A549 (cell line): ENCODE results near the gene SAMD7. TPM values are rescaled to one million over a fixed set of nuclear protein-coding genes. Genes with fewer than 3 reads are reported as not detected.
A peak's percentile ranks its signal among the peaks of the same experiment; 100 is the strongest.

ENCODE experiments used
- ATAC-seq, 2 experiments: fragments of 200-7000 bp in 1 of 2; fragments of >200 bp in 1 of 2; cut with Nextera tagmentation in 1 of 2; cut with Tn5 transposase in 1 of 2; 3 replicates each; pipeline versions ENCODE4 v1.8.0 to v1.9.1; 2018 to 2020; ENCODE audit warnings: mild to moderate bottlenecking in 1 of 2, moderate library complexity in 1 of 2
- CTCF ChIA-PET: fragments of 300-600 bp; sonication (Branson Sonifier 250); formaldehyde crosslinking; extraction: SDS; loops from one replicate; lab custom pipeline; 2021; ENCODE audit warnings: antibody characterized with exemption, inconsistent platforms; lab: Yijun Ruan, JAX
- POLR2A ChIA-PET: fragments of 350-600 bp; formaldehyde crosslinking; extraction: SDS; loops from one replicate; lab custom pipeline; 2021; ENCODE audit warnings: antibody characterized with exemption, inconsistent platforms; lab: Yijun Ruan, JAX
- DNase-seq, 2 experiments: peaks; one replicate each; pipeline versions ENCODE4 v3.0.0 to v3.0.0-alpha.2; 2011 to 2016; ENCODE audit warnings: low read depth in 1 of 2, low spot score in 1 of 2
- FAIRE-seq: peaks from 2 replicates; lab custom pipeline; 2011; peaks lifted over from hg19 to GRCh38; lab: Jason Lieb, UNC
- H3K27ac ChIP-seq, 2 experiments: fragments of >200 bp; sonication (Bioruptor Twin); formaldehyde crosslinking; 3 replicates each; pipeline ENCODE4 v1.5.1; 2016 to 2017
- H3K4me1 ChIP-seq: fragments of >200 bp; sonication (Bioruptor Twin); formaldehyde crosslinking; 3 replicates; pipeline ENCODE4 v1.6.1; 2016
- H3K4me2 ChIP-seq: fragments of >200 bp; sonication (Bioruptor Twin); formaldehyde crosslinking; 3 replicates; pipeline ENCODE4 v1.6.1; 2016
- H3K4me3 ChIP-seq: fragments of >200 bp; sonication (Bioruptor Twin); formaldehyde crosslinking; 3 replicates; pipeline ENCODE4 v1.5.1; 2016
- H3K9me3 ChIP-seq: fragments of >200 bp; sonication (Bioruptor Twin); formaldehyde crosslinking; 3 replicates; pipeline ENCODE4 v1.6.1; 2016
- CBX2 ChIP-seq: fragments of 200-600 bp; sonication (generic); IDR thresholded peaks from 2 replicates; pipeline ENCODE4 v1.6.1; 2016; ENCODE audit warnings: low read depth, mild to moderate bottlenecking, borderline replicate concordance
- CBX8 ChIP-seq: fragments of 200-600 bp; sonication (generic); IDR thresholded peaks from 2 replicates; pipeline ENCODE4 v1.6.1; 2016
- CEBPB ChIP-seq, 2 experiments: fragments of >200 bp in 1 of 2; sonication (Bioruptor Twin) in 1 of 2; formaldehyde crosslinking in 1 of 2; IDR thresholded peaks; 2 replicates each; pipeline ENCODE4 v1.6.1; 2012 to 2016
- CHD4 ChIP-seq: fragments of 200-600 bp; sonication (generic); IDR thresholded peaks from 2 replicates; pipeline ENCODE4 v1.6.1; 2016; ENCODE audit warnings: antibody characterized with exemption, mild to moderate bottlenecking, borderline replicate concordance
- EHF ChIP-seq: fragments of 250-450 bp; sonication (Bioruptor Pico); IDR thresholded peaks from 2 replicates; pipeline ENCODE4 v1.5.0; 2020; ENCODE audit warnings: mild to moderate bottlenecking
- FOSL2 ChIP-seq, 2 experiments: fragments of 450-650 bp in 1 of 2; fragments of >200 bp in 1 of 2; sonication (Bioruptor Twin) in 1 of 2; formaldehyde crosslinking; IDR thresholded peaks; 2 replicates each; pipeline versions ENCODE4 v1.5.0 to v1.6.1; 2016 to 2020; ENCODE audit warnings: mild to moderate bottlenecking in 1 of 2, moderate library complexity in 1 of 2
- GATA3 ChIP-seq: IDR thresholded peaks from 2 replicates; pipeline ENCODE4 v1.6.1; 2012; ENCODE audit warnings: borderline replicate concordance
- HEYL ChIP-seq: fragments of 250-450 bp; sonication (Bioruptor Pico); IDR thresholded peaks from 2 replicates; pipeline ENCODE4 v1.8.0; 2021; ENCODE audit warnings: mild to moderate bottlenecking, moderate library complexity
- HOXA7 ChIP-seq: fragments of 250-450 bp; sonication (Bioruptor Pico); IDR thresholded peaks from 2 replicates; pipeline ENCODE4 v1.5.0; 2020; ENCODE audit warnings: mild to moderate bottlenecking, moderate library complexity
- MYC ChIP-seq: IDR thresholded peaks from 2 replicates; pipeline ENCODE4 v1.6.1; 2012; ENCODE audit warnings: mild to moderate bottlenecking, inconsistent platforms, low read length, improper control_type of control experiment, borderline replicate concordance
- POLR2AphosphoS2 ChIP-seq: conservative IDR thresholded peaks from 2 replicates; pipeline ENCODE4 v1.6.1; 2012; ENCODE audit warnings: low read length, improper control_type of control experiment, inconsistent platforms
- RAD21 ChIP-seq, 2 experiments: fragments of >200 bp in 1 of 2; sonication (Bioruptor Twin) in 1 of 2; formaldehyde crosslinking in 1 of 2; IDR thresholded peaks in 1 of 2; conservative IDR thresholded peaks in 1 of 2; 2 replicates in 1 of 2; 3 replicates in 1 of 2; pipeline ENCODE4 v1.6.1; 2012 to 2018; ENCODE audit warnings: inconsistent platforms in 1 of 2
- RARB ChIP-seq: fragments of 250-450 bp; sonication (Bioruptor Pico); IDR thresholded peaks from 2 replicates; pipeline ENCODE4 v1.8.0; 2021; ENCODE audit warnings: mild to moderate bottlenecking, moderate library complexity
- RCOR1 ChIP-seq: fragments of 150-350 bp; IDR thresholded peaks from 2 replicates; pipeline ENCODE4 v1.6.1; 2014; ENCODE audit warnings: antibody characterized with exemption, low read length, low read depth
- RFX5 ChIP-seq: fragments of 450-650 bp; IDR thresholded peaks from 2 replicates; pipeline ENCODE4 v1.7.1; 2014; ENCODE audit warnings: antibody characterized with exemption, mild to moderate bottlenecking, moderate library complexity
- RNF2 ChIP-seq: fragments of 200-600 bp; sonication (generic); IDR thresholded peaks from 2 replicates; pipeline ENCODE4 v1.6.1; 2016; ENCODE audit warnings: low read depth, mild to moderate bottlenecking, antibody characterized with exemption, moderate library complexity, borderline replicate concordance
- SREBF2 ChIP-seq: fragments of 450-650 bp; IDR thresholded peaks from 2 replicates; pipeline ENCODE4 v1.6.1; 2014; ENCODE audit warnings: mild to moderate bottlenecking, moderate library complexity
- TFCP2L1 ChIP-seq: fragments of 250-450 bp; sonication (Bioruptor Pico); IDR thresholded peaks from 2 replicates; pipeline ENCODE4 v1.5.0; 2021; ENCODE audit warnings: mild to moderate bottlenecking
- ZSCAN20 ChIP-seq: fragments of 250-450 bp; sonication (Bioruptor Pico); IDR thresholded peaks from 2 replicates; pipeline ENCODE4 v1.8.0; 2022; ENCODE audit warnings: mild to moderate bottlenecking, moderate library complexity
- WGBS: methylation state at CpG from one replicate; pipeline ENCODE4 v1.1.6; 2017; ENCODE audit errors: missing lambda C conversion rate; 5-methylcytosine and 5-hydroxymethylcytosine counted together
- polyA plus RNA-seq, 4 experiments: library from polyadenylated mRNA; depleted of rRNA in 3 of 4; stranded (reverse); fragments of >200 nt; fragmentation: RNase III in 1 of 4; extraction: RNeasy Plus Mini Kit Qiagen cat#74134 plus additional on column Dnase treatment in 1 of 4; gene quantifications; 2 replicates in 3 of 4; 3 replicates in 1 of 4; pipeline ENCODE4 v1.2.3, GENCODE V29; 2011 to 2017
- TF ChIP-seq, protein P1 (sequence below): fragments of 450-650 bp; IDR thresholded peaks from 2 replicates; pipeline ENCODE4 v1.6.1; 2014; ENCODE audit warnings: antibody characterized with exemption
- TF ChIP-seq, protein P2 (sequence below): IDR thresholded peaks from 2 replicates; pipeline ENCODE4 v1.6.1; 2012

SAMD7 gene
- polyA plus RNA-seq, 2 of the 4 experiments (the other 2 are of a cell fraction), result not detected

DNA sequence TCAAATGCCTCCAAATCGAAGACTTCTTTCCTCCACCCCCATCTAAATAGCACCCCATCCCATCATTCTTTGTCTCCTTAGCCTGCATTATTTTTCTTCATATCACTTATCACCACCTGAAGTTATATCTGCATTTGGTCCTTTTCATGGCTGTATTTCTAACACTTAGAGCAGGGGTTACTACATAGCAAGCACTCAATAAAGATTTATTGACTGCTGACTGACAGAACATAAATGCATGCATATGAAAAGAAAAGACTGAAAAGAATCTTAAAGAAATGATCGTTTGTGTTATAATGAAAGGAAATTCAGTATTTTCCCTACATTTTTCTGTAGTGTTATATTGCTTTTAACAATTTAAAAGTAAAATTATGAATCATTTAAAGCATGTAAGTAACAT lies 43.0 kb upstream of the SAMD7 start:
- ChIA-PET CTCF (interaction anchor here (0.7 kb wide), 1 partner anchor 16 kb away, joined by 3 read pairs; no protein-coding TSS in a partner anchor), POLR2A (no interaction called here)

GRCh38 chr3:169869484-169870220 lies 41.7 kb upstream of the SAMD7 start, which contains the start of gene LRRC31:
LRRC31 (minus strand) TSS chr3:169869935; CDS start chr3:169869807, 128 bp downstream.
- Histone ChIP-seq H3K27ac (peak within 1 kb of the TSS in 1 of 2 experiments; percentile 41; a peak in 2 of 6 replicates), H3K4me1 (peaks cover 7% of the 10 kb centered on the region; the same call in 1 of the 3 replicates), H3K4me2 (peak within 1 kb of the TSS; percentile 49), H3K4me3 (no peak within 1 kb of the TSS), H3K9me3 (no peaks in the 10 kb centered on the region)
- WGBS, result 24% methylated on average over 2 of the region's 2 CpGs
- no peak for TF ChIP-seq RCOR1
- no peak for TF ChIP-seq HOXA7 (CRISPR knock-in tag)
- TF ChIP-seq GATA3, result no peak
- TF ChIP-seq ZSCAN20 (CRISPR knock-in tag), result no peak
- TF ChIP-seq, protein P1, sequence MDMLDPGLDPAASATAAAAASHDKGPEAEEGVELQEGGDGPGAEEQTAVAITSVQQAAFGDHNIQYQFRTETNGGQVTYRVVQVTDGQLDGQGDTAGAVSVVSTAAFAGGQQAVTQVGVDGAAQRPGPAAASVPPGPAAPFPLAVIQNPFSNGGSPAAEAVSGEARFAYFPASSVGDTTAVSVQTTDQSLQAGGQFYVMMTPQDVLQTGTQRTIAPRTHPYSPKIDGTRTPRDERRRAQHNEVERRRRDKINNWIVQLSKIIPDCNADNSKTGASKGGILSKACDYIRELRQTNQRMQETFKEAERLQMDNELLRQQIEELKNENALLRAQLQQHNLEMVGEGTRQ, result no peak
- no peak for TF ChIP-seq CBX2
- TF ChIP-seq RARB (CRISPR knock-in tag), result no peak
- no peak for TF ChIP-seq RFX5
- no peak for TF ChIP-seq CBX8
- TF ChIP-seq CEBPB (IDR thresholded peaks at IDR 0.05), result no peak
- no peak for TF ChIP-seq CHD4
- no peak for TF ChIP-seq TFCP2L1 (CRISPR knock-in tag)
- FAIRE-seq, result no peak
- no peak for ATAC-seq
- no peak for DNase-seq
- ChIA-PET POLR2A (no interaction called here), CTCF (no interaction called here)

More for the DNA sequence above, 43.0 kb upstream of the SAMD7 start:
- no peak overlapping the region for H3K27ac ChIP-seq
- ATAC-seq (no peak), DNase-seq (no peak), FAIRE-seq (no peak)
- H3K4me1 ChIP-seq, result peaks cover 7% of the 10 kb centered on the region; the same call in 1 of the 3 replicates
- H3K9me3 ChIP-seq, result no peaks in the 10 kb centered on the region
- WGBS, result 28% methylated on average over 2 of the region's 2 CpGs
- TF ChIP-seq SREBF2, result no peak
- TF ChIP-seq, protein P2, sequence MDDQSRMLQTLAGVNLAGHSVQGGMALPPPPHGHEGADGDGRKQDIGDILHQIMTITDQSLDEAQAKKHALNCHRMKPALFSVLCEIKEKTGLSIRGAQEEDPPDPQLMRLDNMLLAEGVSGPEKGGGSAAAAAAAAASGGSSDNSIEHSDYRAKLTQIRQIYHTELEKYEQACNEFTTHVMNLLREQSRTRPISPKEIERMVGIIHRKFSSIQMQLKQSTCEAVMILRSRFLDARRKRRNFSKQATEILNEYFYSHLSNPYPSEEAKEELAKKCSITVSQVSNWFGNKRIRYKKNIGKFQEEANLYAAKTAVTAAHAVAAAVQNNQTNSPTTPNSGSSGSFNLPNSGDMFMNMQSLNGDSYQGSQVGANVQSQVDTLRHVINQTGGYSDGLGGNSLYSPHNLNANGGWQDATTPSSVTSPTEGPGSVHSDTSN, result no peak
- TF ChIP-seq RNF2, result no peak
- no peak for TF ChIP-seq EHF (CRISPR knock-in tag)
- no peak for TF ChIP-seq RAD21 (conservative IDR thresholded peaks at IDR 0.05 in 1 of 2, IDR thresholded peaks at IDR 0.05 in 1 of 2)
- TF ChIP-seq FOSL2 (IDR thresholded peaks at IDR 0.05), result no peak
- no peak for TF ChIP-seq FOSL2 (CRISPR knock-in tag; IDR thresholded peaks at IDR 0.05)
- TF ChIP-seq MYC, result no peak
- TF ChIP-seq HEYL (CRISPR knock-in tag), result no peak
- TF ChIP-seq POLR2AphosphoS2, result no peak
- H3K4me3 ChIP-seq, result no peak overlapping the region
- H3K4me2 ChIP-seq, result no peak overlapping the region
